ENCODE results near the gene FRMPD1. TPM values are rescaled to one million over a fixed set of nuclear protein-coding genes. Genes with fewer than 3 reads are reported as not detected.

Gene FRMPD1
- total RNA-seq, 2 donors from 2014 or later: 0.66 to 0.78 TPM

- no peak overlapping the region for H3K4me3 ChIP-seq
- H3K4me1 ChIP-seq: no peaks in the 10 kb centered on the region
- no peak overlapping the region for H3K27ac ChIP-seq
- H3K36me3 ChIP-seq (replicated peaks in 1 of 2; ENCODE audit: insufficient read depth in 1 of 2, low read depth in 2 of 2): no peaks in the 10 kb centered on the region
- no peak for ATAC-seq
- no peaks in the 10 kb centered on the region for H3K9me3 ChIP-seq
- no peaks in the 10 kb centered on the region for H3K27me3 ChIP-seq
- 83 to 87% methylated on average over 4 of the region's 4 CpGs for WGBS, 2 donors
- TF ChIP-seq POLR2A (IDR thresholded peaks at IDR 0.05): no peak
- no peak for TF ChIP-seq CTCF (IDR thresholded peaks at IDR 0.05)
- intact Hi-C loops (cut with DNase I): no loop called here
- DNase-seq: no peak
Observed at GRCh38 chr9:37632479-37632878, 18.3 kb upstream of the FRMPD1 start.

- H3K36me3 ChIP-seq (replicated peaks in 1 of 2; ENCODE audit: insufficient read depth in 1 of 2, low read depth in 2 of 2): no peaks in the 10 kb centered on the region
- DNase-seq (no peak), ATAC-seq (no peak)
- no peak overlapping the region for H3K4me3 ChIP-seq
- intact Hi-C loops (cut with DNase I): no loop called here
- H3K4me1 ChIP-seq: no peaks in the 10 kb centered on the region
- no peaks in the 10 kb centered on the region for H3K9me3 ChIP-seq
- TF ChIP-seq POLR2A (IDR thresholded peaks at IDR 0.05): no peak
- no peak for TF ChIP-seq CTCF (IDR thresholded peaks at IDR 0.05)
- WGBS, 2 donors: 81% methylated on average over 15 to 16 of the region's 16 CpGs
- no peak overlapping the region for H3K27ac ChIP-seq
- H3K27me3 ChIP-seq: no peaks in the 10 kb centered on the region
Observed at GRCh38 chr9:37635808-37636207, 14.9 kb upstream of the FRMPD1 start.

- Histone ChIP-seq H3K27ac (no peak overlapping the region), H3K36me3 (replicated peaks in 1 of 2; ENCODE audit: insufficient read depth in 1 of 2, low read depth in 2 of 2) (no peaks in the 10 kb centered on the region), H3K4me3 (no peak overlapping the region), H3K4me1 (no peaks in the 10 kb centered on the region), H3K27me3 (no peaks in the 10 kb centered on the region), H3K9me3 (no peaks in the 10 kb centered on the region)
- intact Hi-C loops (cut with DNase I): no loop called here
- TF ChIP-seq CTCF (IDR thresholded peaks at IDR 0.05): no peak
- no peak for TF ChIP-seq POLR2A (IDR thresholded peaks at IDR 0.05)
- ATAC-seq (no peak), DNase-seq (no peak)
- WGBS, 2 donors: 85 to 88% methylated on average over 22 to 37 of the region's 39 CpGs
Observed at GRCh38 chr9:37636511-37637448, 14.0 kb upstream of the FRMPD1 start.

GRCh38 chr9:37639109-37639762 is 11.5 kb upstream of the FRMPD1 start:
- H3K9me3 ChIP-seq: no peaks in the 10 kb centered on the region
- H3K27ac ChIP-seq: no peak overlapping the region
- intact Hi-C loops (cut with DNase I): no loop called here
- 65 to 70% methylated on average over 4 of the region's 4 CpGs for WGBS, 2 donors
- no peaks in the 10 kb centered on the region for H3K4me1 ChIP-seq
- no peaks in the 10 kb centered on the region for H3K27me3 ChIP-seq
- TF ChIP-seq CTCF (IDR thresholded peaks at IDR 0.05) (no peak), POLR2A (IDR thresholded peaks at IDR 0.05) (no peak)
- DNase-seq (no peak), ATAC-seq (no peak)
- H3K36me3 ChIP-seq (replicated peaks in 1 of 2; ENCODE audit: insufficient read depth in 1 of 2, low read depth in 2 of 2): no peaks in the 10 kb centered on the region
- no peak overlapping the region for H3K4me3 ChIP-seq
